Measurements from ENCODE around the gene TAS2R38. TPM values are rescaled to one million over a fixed set of nuclear protein-coding genes. Genes with fewer than 3 reads are reported as not detected.

Gene TAS2R38
- polyA plus RNA-seq, 1 experiment: not detected

- ChIA-PET POLR2A (no interaction called here), CTCF (no interaction called here)
- no peak for TF ChIP-seq CTCF (IDR thresholded peaks at IDR 0.05; ENCODE audit: low read depth, low read length)
- H3K27ac ChIP-seq (ENCODE audit: low read depth, low read length): no peak overlapping the region
- no peaks in the 10 kb centered on the region for H3K27me3 ChIP-seq (ENCODE audit: control insufficient read depth, insufficient read depth, low read length)
- no peaks in the 10 kb centered on the region for H3K9me3 ChIP-seq (ENCODE audit: control insufficient read depth, insufficient read depth, low read length)
- no peak overlapping the region for H3K4me3 ChIP-seq (ENCODE audit: low read depth, low read length)
- DNase-seq (ENCODE audit: low read depth, low spot score): no peak
Measured at GRCh38 chr7:141943846-141944245, 29.7 kb downstream of the TAS2R38 start.

GRCh38 chr7:141941075-141941474 lies 32.5 kb downstream of the TAS2R38 start:
- CTCF ChIA-PET: no interaction called here
- TF ChIP-seq CTCF (IDR thresholded peaks at IDR 0.05; ENCODE audit: low read depth, low read length): no peak
- Histone ChIP-seq H3K9me3 (ENCODE audit: control insufficient read depth, insufficient read depth, low read length) (peaks cover 9% of the 10 kb centered on the region; the same call in 1 of the 2 replicates), H3K27me3 (ENCODE audit: control insufficient read depth, insufficient read depth, low read length) (no peaks in the 10 kb centered on the region), H3K4me3 (ENCODE audit: low read depth, low read length) (no peak overlapping the region), H3K27ac (ENCODE audit: low read depth, low read length) (no peak overlapping the region)
- POLR2A ChIA-PET: no interaction called here
- no peak for DNase-seq (ENCODE audit: low read depth, low spot score)

GRCh38 chr7:141930211-141930610 lies 43.4 kb downstream of the TAS2R38 start:
- POLR2A ChIA-PET: no interaction called here

GRCh38 chr7:141928845-141929195 lies 44.8 kb downstream of the TAS2R38 start:
- no peak overlapping the region for H3K4me3 ChIP-seq (ENCODE audit: low read depth, low read length)
- no peaks in the 10 kb centered on the region for H3K27me3 ChIP-seq (ENCODE audit: control insufficient read depth, insufficient read depth, low read length)
- no peak overlapping the region for H3K27ac ChIP-seq (ENCODE audit: low read depth, low read length)
- CTCF ChIA-PET: no interaction called here
- TF ChIP-seq CTCF (IDR thresholded peaks at IDR 0.05; ENCODE audit: low read depth, low read length): no peak
- DNase-seq (ENCODE audit: low read depth, low spot score): no peak
- peaks cover 7% of the 10 kb centered on the region for H3K9me3 ChIP-seq (ENCODE audit: control insufficient read depth, insufficient read depth, low read length)
- POLR2A ChIA-PET: no interaction called here

More at GRCh38 chr7:141930211-141930610, 43.4 kb downstream of the TAS2R38 start:
- Histone ChIP-seq H3K4me3 (ENCODE audit: low read depth, low read length) (no peak overlapping the region), H3K27me3 (ENCODE audit: control insufficient read depth, insufficient read depth, low read length) (no peaks in the 10 kb centered on the region), H3K27ac (ENCODE audit: low read depth, low read length) (no peak overlapping the region), H3K9me3 (ENCODE audit: control insufficient read depth, insufficient read depth, low read length) (peaks cover 11% of the 10 kb centered on the region)
- CTCF ChIA-PET: interaction anchor here (1.0 kb wide), 1 partner anchor 144 kb away, joined by 3 read pairs; no protein-coding TSS in a partner anchor
- TF ChIP-seq CTCF (IDR thresholded peaks at IDR 0.05; ENCODE audit: low read depth, low read length): no peak
- no peak for DNase-seq (ENCODE audit: low read depth, low spot score)

- TF ChIP-seq CTCF (IDR thresholded peaks at IDR 0.05; ENCODE audit: low read depth, low read length): no peak
- DNase-seq (ENCODE audit: low read depth, low spot score): no peak
- CTCF ChIA-PET: no interaction called here
Measured at GRCh38 chr7:141928146-141928844, 45.3 kb downstream of the TAS2R38 start.

More at GRCh38 chr7:141928146-141928844, 45.3 kb downstream of the TAS2R38 start:
- POLR2A ChIA-PET: no interaction called here
- peaks cover 4% of the 10 kb centered on the region; the same call in 1 of the 2 replicates for H3K9me3 ChIP-seq (ENCODE audit: control insufficient read depth, insufficient read depth, low read length)
- H3K27ac ChIP-seq (ENCODE audit: low read depth, low read length): no peak overlapping the region
- no peaks in the 10 kb centered on the region for H3K27me3 ChIP-seq (ENCODE audit: control insufficient read depth, insufficient read depth, low read length)
- no peak overlapping the region for H3K4me3 ChIP-seq (ENCODE audit: low read depth, low read length)

Other genes with a start within 250 kb of the TAS2R38 start
- gene SSBP1, start 235.4 kb downstream of the TAS2R38 start, polyA plus RNA-seq (2011; rRNA removed): 152 and 212 TPM in 2 replicates
- gene TAS2R3, start 209.7 kb downstream of the TAS2R38 start, polyA plus RNA-seq (2011; rRNA removed): 0.19 and 0.21 TPM in 2 replicates
- gene TAS2R4, start 197.1 kb downstream of the TAS2R38 start, polyA plus RNA-seq (2011; rRNA removed): 0.26 and 0.36 TPM in 2 replicates
- gene TAS2R5, start 183.6 kb downstream of the TAS2R38 start, polyA plus RNA-seq (2011; rRNA removed): 0.38 and 0.81 TPM in 2 replicates
- gene PRSS37, start 132.3 kb downstream of the TAS2R38 start, polyA plus RNA-seq (2011; rRNA removed): not detected in 2 replicates
- not detected in 2 replicates for gene OR9A4, start 57.4 kb downstream of the TAS2R38 start, polyA plus RNA-seq (2011; rRNA removed)
- gene CLEC5A, start 26.8 kb downstream of the TAS2R38 start, polyA plus RNA-seq (2011; rRNA removed): not detected in 2 replicates
- gene MGAM, start 22.1 kb upstream of the TAS2R38 start, polyA plus RNA-seq (2011; rRNA removed): not detected in 2 replicates
- gene MGAM2, start 137.9 kb upstream of the TAS2R38 start, polyA plus RNA-seq (2011; rRNA removed): not detected in 2 replicates